ENCODE results near the gene AFTPH. TPM values are rescaled to one million over a fixed set of nuclear protein-coding genes. Genes with fewer than 3 reads are reported as not detected.

The AFTPH gene
- total RNA-seq, 1 experiment from 2014 or later: 17.9 TPM

DNA sequence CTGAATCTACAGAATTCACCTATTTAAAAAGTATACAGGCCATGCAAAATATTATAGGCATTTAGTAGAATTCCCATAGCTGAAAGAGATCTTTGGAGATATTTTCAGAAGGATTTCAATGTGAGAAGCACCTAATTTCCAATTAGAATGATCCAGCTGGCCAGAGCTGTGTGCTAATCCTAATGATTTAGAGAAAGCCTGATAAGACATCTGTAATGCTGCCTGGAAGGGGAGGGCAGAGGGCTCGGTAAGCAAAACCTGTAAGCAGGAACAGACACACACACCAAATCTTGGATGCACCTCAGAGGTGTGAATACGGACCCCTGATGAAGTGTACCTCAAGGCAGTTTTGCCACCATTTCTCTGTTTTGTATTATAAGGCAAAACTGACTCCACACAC, 115.6 kb downstream of the AFTPH start:
- Histone ChIP-seq H3K4me1 (ENCODE audit: control insufficient read depth, insufficient read depth, low read length) (peaks cover 59% of the 10 kb centered on the region), H3K36me3 (ENCODE audit: control insufficient read depth, insufficient read depth, low read length) (no peaks in the 10 kb centered on the region; the same call in 1 of the 2 replicates), H3K27me3 (ENCODE audit: control insufficient read depth, insufficient read depth, low read length) (no peaks in the 10 kb centered on the region), H3K27ac (ENCODE audit: low read length) (peak overlapping the region; percentile 76; the same call in 1 of the 2 replicates), H3K4me3 (ENCODE audit: low read depth in 2 of 2, low read length in 2 of 2) (no peak overlapping the region), H3K9me3 (ENCODE audit: control insufficient read depth, insufficient read depth, low read depth, low read length) (no peaks in the 10 kb centered on the region)
- in situ Hi-C loops (cut with HindIII; ENCODE audit: low pct_unique_long_range_greater_than_20kb, low sequenced_read_pairs): no loop called here
- BruUV-seq (replicated peaks): no TSS peak
- ATAC-seq: no peak
- TF ChIP-seq SIN3A (IDR thresholded peaks at IDR 0.05; ENCODE audit: borderline replicate concordance, insufficient read depth, low read depth, low read length): no peak
- TF ChIP-seq, protein P1, sequence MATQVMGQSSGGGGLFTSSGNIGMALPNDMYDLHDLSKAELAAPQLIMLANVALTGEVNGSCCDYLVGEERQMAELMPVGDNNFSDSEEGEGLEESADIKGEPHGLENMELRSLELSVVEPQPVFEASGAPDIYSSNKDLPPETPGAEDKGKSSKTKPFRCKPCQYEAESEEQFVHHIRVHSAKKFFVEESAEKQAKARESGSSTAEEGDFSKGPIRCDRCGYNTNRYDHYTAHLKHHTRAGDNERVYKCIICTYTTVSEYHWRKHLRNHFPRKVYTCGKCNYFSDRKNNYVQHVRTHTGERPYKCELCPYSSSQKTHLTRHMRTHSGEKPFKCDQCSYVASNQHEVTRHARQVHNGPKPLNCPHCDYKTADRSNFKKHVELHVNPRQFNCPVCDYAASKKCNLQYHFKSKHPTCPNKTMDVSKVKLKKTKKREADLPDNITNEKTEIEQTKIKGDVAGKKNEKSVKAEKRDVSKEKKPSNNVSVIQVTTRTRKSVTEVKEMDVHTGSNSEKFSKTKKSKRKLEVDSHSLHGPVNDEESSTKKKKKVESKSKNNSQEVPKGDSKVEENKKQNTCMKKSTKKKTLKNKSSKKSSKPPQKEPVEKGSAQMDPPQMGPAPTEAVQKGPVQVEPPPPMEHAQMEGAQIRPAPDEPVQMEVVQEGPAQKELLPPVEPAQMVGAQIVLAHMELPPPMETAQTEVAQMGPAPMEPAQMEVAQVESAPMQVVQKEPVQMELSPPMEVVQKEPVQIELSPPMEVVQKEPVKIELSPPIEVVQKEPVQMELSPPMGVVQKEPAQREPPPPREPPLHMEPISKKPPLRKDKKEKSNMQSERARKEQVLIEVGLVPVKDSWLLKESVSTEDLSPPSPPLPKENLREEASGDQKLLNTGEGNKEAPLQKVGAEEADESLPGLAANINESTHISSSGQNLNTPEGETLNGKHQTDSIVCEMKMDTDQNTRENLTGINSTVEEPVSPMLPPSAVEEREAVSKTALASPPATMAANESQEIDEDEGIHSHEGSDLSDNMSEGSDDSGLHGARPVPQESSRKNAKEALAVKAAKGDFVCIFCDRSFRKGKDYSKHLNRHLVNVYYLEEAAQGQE (IDR thresholded peaks at IDR 0.05; ENCODE audit: insufficient read depth in 1 of 2, low read depth in 2 of 2, low read length in 1 of 2): no peak
- TF ChIP-seq TCF7L2 (IDR thresholded peaks at IDR 0.05; ENCODE audit: low read depth, low read length): no peak
- no peak for TF ChIP-seq POLR2AphosphoS5 (IDR thresholded peaks at IDR 0.05; ENCODE audit: low read depth, low read length)
- TF ChIP-seq, protein P2, sequence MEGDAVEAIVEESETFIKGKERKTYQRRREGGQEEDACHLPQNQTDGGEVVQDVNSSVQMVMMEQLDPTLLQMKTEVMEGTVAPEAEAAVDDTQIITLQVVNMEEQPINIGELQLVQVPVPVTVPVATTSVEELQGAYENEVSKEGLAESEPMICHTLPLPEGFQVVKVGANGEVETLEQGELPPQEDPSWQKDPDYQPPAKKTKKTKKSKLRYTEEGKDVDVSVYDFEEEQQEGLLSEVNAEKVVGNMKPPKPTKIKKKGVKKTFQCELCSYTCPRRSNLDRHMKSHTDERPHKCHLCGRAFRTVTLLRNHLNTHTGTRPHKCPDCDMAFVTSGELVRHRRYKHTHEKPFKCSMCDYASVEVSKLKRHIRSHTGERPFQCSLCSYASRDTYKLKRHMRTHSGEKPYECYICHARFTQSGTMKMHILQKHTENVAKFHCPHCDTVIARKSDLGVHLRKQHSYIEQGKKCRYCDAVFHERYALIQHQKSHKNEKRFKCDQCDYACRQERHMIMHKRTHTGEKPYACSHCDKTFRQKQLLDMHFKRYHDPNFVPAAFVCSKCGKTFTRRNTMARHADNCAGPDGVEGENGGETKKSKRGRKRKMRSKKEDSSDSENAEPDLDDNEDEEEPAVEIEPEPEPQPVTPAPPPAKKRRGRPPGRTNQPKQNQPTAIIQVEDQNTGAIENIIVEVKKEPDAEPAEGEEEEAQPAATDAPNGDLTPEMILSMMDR (IDR thresholded peaks at IDR 0.05): no peak
- intact Hi-C loops (cut with micrococcal nuclease; ENCODE audit: unreplicated experiment): no loop called here
- ChIA-PET CTCF (no interaction called here), POLR2A (interaction anchor here (0.6 kb wide), 1 partner anchor 57 kb away, joined by 4 read pairs; no protein-coding TSS in a partner anchor)
- DNase-seq (ENCODE audit: low read depth, low spot score): no peak

DNA sequence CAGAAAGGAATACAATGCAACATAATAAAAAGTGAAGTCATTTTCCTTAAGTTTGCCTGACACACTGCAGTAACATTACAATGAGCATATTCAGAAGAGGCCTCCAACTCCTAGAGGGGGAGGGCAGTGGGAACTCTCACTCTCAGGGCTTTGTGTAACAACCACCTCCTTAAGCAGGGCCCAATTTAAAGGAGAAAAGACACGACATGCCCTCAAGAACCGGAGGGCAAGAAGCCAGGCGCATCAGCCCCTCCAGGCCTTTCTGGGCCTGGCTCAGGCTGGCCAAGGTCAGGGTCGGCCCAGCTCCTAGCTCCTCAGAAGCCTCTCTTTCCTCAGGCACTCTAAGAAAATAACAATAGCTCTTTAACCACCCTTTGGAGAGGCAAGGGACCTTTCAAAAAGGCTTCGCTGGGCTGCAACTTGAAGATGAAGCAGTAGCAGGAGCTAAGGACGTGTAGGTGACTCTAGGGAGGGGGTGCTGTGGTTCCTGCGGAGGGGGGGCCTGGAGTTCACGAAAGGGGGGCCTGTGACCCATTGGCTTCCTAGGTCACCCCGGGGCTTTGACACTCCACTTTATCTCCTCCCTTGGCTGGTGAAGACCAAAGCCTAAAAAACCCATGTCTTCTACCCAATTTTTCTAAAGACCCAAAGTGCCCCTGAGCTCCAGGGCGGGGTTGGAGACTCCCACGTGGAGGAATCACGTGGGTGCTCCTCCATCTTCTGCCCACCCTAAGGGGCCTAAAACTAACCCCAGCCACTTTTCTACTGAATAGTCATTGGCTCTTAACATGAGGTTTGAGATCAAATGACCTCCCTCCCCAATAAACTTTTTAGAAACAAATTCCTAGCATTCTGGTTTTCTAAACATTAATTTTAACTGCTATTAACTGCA, 116.3 kb downstream of the AFTPH start:
- ChIA-PET CTCF (interaction anchor here (0.6 kb wide), 1 partner anchor 11 kb away, joined by 3 read pairs; no protein-coding TSS in a partner anchor), POLR2A (no interaction called here)
- no TSS peak for BruUV-seq (replicated peaks)
- DNase-seq (ENCODE audit: low read depth, low spot score) (no peak), ATAC-seq (no peak)
- Histone ChIP-seq H3K9me3 (ENCODE audit: control insufficient read depth, insufficient read depth, low read depth, low read length) (no peaks in the 10 kb centered on the region), H3K27me3 (ENCODE audit: control insufficient read depth, insufficient read depth, low read length) (no peaks in the 10 kb centered on the region), H3K36me3 (ENCODE audit: control insufficient read depth, insufficient read depth, low read length) (no peaks in the 10 kb centered on the region; the same call in 1 of the 2 replicates), H3K4me3 (ENCODE audit: low read depth in 2 of 2, low read length in 2 of 2) (no peak overlapping the region), H3K27ac (ENCODE audit: low read length) (peak overlapping the region; percentile 76), H3K4me1 (ENCODE audit: control insufficient read depth, insufficient read depth, low read length) (peaks cover 60% of the 10 kb centered on the region)
- intact Hi-C loops (cut with micrococcal nuclease; ENCODE audit: unreplicated experiment): no loop called here
- TF ChIP-seq, protein P2 (IDR thresholded peaks at IDR 0.05): no peak
- TF ChIP-seq, protein P1 (IDR thresholded peaks at IDR 0.05; ENCODE audit: insufficient read depth in 1 of 2, low read depth in 2 of 2, low read length in 1 of 2): no peak
- TF ChIP-seq POLR2AphosphoS5 (IDR thresholded peaks at IDR 0.05; ENCODE audit: low read depth, low read length): no peak
- no peak for TF ChIP-seq SIN3A (IDR thresholded peaks at IDR 0.05; ENCODE audit: borderline replicate concordance, insufficient read depth, low read depth, low read length)
- no peak for TF ChIP-seq TCF7L2 (IDR thresholded peaks at IDR 0.05; ENCODE audit: low read depth, low read length)
- in situ Hi-C loops (cut with HindIII; ENCODE audit: low pct_unique_long_range_greater_than_20kb, low sequenced_read_pairs): no loop called here
